Activated CD8-positive, alpha-beta memory T cell treated with anti-CD3 and anti-CD28 coated beads for 48 hours (primary cell): ENCODE measurements around the gene PMF1.

Source experiments
- DNase-seq, 3 experiments: peaks; one replicate each; pipeline ENCODE4 v3.0.0-alpha.2; 2020; ENCODE audit warnings: low read depth in 2 of 3, low spot score in 2 of 3

PMF1 gene

DNA sequence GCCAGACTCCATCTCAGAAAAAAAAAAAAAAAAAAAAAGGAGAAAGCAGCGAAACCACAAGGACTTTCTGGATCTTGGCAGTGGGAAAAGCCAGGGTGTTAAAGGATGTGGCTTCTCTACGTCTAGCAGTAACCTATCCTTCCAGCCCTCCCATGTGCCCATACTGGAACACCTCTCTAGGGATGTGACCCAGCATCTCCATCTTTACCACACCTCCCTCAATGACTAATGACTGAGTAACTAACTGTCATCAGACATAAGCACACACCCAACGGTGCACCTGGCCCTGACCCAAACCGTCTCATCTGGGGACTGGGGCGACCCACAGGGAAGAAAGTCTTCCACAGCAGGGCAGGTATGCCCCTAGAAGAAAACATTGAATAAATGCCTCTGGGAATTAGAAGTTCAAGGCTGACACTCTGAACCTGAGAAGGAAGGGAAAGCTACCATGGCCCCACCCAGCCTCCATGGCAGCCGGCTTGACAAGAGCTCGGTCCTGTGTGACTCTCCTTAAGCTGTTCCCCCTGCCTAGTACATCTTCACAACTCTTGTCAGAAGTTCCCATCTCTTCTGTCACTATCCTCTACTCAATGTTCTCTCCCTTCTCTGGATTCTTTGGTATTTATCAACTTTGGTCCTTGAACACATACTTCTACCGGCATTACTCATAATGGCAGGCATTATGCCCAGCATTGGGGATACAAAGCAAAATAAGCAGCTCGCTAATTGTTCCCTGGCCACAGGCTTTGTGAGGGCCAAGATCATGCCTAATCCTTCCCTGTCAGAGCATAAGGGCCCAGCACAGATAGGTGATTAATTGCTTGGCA is 49.9 kb downstream of the PMF1 start:
- DNase-seq: no peak

DNA sequence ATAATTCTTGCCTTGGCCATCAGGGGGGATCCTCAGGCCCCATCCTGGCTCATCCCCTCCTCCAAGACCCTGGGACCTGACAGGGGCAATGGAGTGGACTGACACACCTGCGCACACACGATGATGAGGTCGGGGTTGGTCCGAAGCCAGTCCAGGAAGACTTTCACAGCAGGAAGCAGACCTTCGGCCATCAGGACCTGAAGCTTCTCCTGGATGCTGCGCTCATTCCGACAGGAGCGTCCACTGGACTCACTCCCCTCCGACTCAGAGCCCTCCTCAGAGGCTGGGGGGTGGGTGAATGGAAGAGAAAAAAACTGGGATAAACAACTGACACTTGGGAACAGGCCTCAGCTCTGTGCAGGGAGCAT is 50.5 kb downstream of the PMF1 start:
- DNase-seq: no peak

DNA sequence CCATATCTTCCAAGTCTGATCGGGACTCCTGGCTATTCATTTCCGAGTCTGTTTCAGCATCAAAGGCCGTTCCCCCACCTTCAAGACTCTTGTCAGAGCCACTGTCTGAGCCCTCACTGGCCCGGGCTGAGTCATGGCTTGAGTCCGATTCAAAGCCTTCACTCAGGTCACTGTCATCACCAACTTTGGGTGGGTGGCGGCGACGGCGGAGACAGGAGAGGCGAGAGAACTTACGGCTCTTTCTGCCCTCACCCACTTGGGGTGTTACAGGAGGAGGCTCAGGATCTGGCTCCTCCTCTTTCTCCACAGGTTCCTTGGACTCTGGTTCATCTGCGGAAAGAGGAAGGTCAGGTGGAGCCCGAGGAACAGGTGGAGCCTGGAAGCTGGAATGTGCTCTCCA is 53.2 kb downstream of the PMF1 start:
- no peak for DNase-seq

DNA sequence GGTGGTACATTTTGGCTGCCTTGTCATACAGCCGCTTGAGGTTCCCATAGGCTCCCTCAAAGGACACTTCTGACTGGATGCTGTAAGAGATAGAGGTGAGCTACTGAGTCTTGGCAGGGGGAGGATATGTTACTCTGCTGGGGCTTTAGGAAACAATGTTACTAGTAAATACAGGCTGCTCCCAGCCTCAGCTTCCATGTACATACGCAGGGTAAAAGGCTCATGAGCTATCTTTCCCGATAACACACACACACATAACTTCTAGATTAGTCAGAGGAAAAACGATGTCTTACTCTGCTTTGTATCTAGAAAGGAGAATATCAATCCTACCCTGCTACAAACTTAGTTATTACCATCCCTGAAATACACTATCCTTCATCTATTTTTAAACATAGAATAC is 55.5 kb downstream of the PMF1 start:
- no peak for DNase-seq

DNA sequence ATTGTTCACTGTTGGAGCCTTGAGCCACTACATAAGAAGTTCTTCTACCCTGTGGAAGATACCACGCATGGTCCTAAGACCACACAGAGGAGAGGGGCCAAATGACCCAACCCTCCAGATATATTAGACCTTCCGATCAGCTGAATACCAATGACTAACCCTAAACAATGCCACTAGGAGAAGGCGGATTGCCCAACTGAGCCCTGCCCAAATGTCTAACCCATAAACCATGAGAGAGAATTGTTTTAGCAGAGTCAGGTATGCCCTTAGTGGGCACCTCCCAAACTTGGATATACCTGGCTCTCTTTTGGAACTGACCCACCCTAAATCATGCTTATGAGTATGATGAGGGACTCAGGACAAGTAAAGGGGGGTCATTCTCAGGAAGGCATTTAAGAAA is 57.5 kb downstream of the PMF1 start:
- no peak for DNase-seq

DNA sequence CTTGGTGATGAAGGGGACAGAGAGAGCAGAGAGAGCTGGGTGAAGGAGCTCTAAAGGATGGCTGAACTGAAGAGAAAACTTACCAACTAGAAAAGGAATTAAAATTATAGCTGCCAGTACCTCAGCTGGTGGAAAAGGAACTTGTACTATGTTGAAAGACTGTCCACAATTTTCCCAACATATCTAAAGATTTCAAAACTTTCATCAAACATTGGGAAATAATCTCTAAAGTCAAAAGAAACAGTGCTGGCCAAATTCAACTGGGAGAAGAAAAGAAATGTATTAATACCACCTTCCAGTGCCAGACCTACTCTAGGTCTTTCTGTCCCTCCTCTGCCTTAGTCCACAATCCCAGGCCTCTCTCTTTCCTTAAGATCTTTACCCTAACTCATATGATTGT is 63.7 kb downstream of the PMF1 start:
- DNase-seq: no peak

DNA sequence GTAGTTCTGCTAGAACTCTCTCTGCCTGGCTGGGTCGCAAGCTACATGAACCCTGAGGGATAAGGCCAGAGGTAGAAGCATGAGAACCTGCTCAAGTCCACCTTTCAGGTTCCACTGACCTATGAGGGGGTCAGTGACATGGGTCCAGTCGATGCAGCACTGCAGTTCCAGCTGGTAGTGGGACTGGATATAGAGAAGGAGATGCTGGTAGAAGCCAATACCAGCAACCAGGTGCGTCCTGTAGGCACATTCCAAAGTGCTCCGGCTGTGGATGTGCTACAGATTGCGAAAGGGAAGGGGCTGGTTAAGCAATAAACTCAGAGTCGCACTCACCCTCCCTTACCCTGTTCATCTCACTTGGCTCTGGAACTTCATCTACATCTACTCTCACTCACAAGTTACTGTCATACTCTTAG is 64.2 kb downstream of the PMF1 start:
- DNase-seq: no peak

DNA sequence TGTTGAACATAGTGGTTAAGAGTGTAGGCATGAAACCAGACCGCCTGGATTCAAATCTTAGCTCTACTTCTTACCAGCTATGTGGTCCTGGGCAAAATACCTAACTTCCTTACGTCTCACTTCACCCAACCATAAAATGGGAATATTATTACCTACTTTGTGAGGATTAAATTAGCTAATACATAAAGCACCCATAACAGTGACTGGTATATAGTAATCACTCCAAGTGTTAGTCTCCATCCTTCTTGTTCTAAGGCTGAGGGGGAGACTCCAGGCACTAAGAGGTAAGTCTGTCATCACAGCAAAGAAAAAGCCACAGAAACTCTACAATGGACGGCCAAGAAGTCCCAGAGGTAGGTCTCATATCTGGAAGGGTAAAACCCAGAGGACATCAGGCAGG is 67.0 kb downstream of the PMF1 start:
- no peak for DNase-seq

DNA sequence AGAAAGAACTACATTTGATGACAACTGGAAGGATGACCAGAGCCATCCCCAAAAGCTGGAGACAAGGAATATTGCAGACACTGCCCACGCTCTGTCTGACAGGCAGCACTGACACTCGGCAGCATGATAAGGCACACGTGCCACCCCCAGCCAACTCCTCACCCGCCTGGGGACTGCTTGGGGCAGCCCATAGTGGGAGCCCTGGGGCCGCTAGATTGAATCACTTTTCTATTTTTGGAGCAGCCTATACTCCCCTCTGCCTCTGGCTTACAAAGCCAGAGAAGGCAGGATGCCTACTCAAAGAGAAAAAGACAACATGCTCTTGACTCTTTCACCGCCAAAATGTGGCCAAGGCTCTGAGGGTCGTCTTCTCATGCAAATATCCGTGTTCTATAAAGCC is 68.5 kb downstream of the PMF1 start:
- peak in 1 of 3 experiments; percentile 18 for DNase-seq

DNA sequence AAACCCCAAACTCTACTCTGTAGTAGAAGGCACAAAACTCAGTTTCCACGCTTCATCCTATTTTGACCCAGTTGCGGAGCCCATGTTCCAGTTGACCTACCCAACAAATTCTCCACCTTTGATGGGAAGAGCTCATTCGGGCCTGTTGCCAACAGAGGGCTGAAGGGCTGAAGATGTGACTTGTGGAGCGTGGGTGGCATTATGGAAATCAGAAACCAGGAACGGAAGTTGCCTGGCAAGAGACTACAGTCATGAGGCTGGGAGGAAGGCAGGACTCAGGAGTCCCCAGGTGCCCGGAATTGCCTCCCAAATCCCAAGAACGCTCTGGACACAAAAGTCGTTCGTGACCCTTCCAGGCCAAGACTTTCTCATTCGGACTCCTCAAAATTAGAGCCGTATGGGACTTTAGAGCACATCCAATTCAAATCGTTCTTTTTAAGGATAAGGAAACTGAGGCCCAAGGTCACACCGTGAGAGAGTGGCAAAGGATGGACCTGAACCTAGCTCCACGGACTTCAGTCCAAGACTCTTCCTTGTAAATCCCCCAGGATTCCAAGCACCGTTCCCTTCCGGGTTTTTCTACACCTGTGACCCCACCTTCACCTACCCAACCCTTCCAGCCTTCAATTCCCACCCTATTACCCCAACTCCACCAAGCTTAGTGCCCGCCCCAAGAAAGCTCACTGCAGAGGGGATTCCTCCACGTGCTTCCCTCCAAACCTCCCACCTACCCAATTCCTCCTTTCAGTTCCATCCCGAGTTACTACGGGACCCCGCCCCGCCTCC is 69.1 kb downstream of the PMF1 start:
- DNase-seq: no peak

DNA sequence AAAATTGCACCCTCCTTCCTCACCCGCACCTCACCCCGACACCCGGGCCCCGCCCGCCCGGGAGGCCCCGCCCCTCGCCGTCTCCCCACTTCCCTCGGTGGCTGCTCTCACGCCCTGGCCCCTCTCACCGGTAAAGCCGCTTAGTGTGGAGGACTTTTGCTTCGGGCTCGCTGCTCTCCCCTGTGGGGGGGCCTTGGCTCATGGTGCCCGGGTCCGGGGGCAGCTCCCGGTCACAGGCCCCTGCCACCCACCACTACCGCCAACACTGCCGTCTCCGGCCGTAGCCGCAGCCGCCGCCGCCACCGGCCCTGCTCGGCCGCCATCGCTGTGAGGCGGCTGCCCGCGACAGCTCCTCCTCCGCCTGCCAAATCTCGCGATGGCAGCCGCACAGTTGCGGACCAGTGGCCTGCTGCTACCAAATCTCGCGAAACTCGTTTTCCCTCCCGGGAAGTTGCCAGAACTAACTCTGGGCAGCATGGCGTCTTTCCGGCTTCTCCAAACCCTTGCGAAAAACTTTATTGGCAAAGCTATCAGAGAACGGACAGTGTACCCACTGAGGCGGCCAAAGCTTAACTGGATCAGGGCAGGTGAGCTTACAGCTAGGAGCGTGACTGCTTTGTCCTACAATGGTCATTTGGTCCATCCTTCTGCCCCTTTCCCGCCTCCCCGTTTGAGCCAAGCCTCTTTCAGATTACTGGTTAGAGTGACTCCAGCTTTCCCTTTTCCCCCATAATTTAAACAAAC is 69.8 kb downstream of the PMF1 start, which contains the start of gene SMG5:
Gene SMG5 (minus strand): TSS at position 347 of the 744 bp plus-strand sequence. CDS start 145 bp downstream, at position 202.
- DNase-seq: peak; percentile 83 to 89 (median 86)

DNA sequence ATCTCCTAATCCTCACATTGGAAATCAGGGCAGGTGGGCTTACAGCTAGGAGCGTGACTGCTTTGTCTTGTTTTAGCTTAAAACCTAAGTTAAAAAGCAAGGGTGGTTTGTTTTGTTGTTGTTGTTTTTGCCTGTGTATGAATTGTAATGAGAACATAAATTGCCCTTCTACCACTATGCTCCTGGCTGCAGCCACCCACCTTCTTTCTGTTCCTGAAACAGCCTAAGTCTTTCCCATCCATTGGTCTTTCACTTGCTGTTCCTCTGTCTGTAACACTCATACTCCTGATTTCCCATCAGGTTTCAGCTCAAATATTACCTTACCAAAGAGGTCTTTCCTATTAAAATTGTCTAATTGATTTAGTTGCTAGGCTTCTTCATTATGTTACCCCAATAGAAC is 70.7 kb downstream of the PMF1 start:
- no peak for DNase-seq

DNA sequence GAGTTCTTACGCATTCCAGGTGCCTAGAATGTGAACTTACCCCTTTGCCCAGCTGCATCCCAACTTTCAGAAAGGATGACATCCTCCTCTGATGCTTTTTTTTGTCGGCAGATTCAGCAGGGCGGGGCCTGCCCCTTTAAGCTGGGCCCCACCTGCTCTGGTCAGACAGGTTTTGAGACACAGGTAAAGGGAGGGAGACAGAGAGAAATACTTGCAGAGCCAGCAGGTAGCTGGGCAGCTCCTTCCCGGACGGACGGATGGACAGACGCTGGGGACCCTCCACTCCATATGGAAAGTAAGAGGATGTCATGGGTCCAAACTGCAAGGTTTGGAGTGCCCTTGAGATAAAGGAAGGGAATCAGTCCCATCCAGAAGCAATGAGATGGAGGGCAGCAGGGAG is 71.3 kb downstream of the PMF1 start, which contains the start of gene TMEM79:
Gene TMEM79 (plus strand): TSS at position 214 of the 400 bp plus-strand sequence. CDS start 902 bp downstream, outside the sequence.
- DNase-seq: no peak

DNA sequence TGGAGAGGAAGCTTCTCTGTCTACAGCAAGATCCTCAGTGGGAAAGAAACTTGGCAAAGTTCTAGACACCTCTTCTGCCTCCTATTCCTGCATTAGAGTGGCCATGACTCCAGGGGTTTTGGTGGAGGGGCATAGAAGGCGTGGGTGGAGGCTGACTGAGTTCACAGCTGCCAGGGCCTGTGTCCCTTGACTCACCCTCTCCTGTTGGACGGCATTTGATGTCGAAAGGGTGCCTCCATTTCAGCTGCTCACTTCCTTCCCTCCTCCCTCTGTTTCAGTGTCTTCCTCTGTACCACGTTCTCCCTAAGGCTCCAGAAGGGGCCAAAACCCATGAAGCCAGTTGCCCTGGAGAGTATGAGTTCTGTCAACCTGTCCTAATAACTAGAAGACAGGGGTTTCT is 72.0 kb downstream of the PMF1 start:
- DNase-seq: no peak

DNA sequence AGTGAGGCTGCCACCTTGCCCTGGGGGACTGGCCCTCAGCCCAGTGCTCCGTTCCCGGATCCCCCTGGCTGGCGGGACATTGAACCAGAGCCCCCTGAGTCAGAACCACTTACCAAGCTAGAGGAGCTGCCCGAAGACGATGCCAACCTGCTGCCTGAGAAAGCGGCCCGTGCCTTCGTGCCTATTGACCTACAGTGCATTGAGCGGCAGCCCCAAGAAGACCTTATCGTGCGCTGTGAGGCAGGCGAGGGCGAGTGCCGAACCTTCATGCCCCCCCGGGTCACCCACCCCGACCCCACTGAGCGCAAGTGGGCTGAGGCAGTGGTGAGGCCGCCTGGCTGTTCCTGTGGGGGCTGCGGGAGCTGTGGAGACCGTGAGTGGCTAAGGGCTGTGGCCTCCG is 72.6 kb downstream of the PMF1 start:
- DNase-seq: no peak

DNA sequence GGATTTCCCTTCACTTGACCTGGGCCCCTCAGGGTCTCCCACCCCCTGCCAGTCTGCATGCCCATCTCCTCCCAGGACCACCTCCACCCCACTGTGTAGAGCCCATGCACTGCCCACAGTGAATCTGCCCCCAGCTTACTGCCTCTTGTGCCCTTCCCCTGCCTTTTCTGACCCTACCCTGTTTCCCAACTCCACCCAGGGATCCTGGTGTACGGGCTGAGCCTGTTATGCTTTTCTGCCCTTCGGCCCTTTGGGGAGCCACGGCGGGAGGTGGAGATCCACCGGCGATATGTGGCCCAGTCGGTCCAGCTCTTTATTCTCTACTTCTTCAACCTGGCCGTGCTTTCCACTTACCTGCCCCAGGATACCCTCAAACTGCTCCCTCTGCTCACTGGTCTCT is 73.3 kb downstream of the PMF1 start:
- DNase-seq: no peak
